A549 (cell line): Measurements from ENCODE around the gene ZNF48. TPM values are rescaled to one million over a fixed set of nuclear protein-coding genes. Genes with fewer than 3 reads are reported as not detected.
A peak's percentile ranks its signal among the peaks of the same experiment; 100 is the strongest.

Experiments used
- ATAC-seq, 2 experiments: fragments of 200-7000 bp in 1 of 2; fragments of >200 bp in 1 of 2; cut with Nextera tagmentation in 1 of 2; cut with Tn5 transposase in 1 of 2; 3 replicates each; pipeline versions ENCODE4 v1.8.0 to v1.9.1; 2018 to 2020; ENCODE audit warnings: mild to moderate bottlenecking in 1 of 2, moderate library complexity in 1 of 2
- CTCF ChIA-PET: fragments of 300-600 bp; sonication (Branson Sonifier 250); formaldehyde crosslinking; extraction: SDS; loops from one replicate; lab custom pipeline; 2021; ENCODE audit warnings: antibody characterized with exemption, inconsistent platforms; lab: Yijun Ruan, JAX
- POLR2A ChIA-PET: fragments of 350-600 bp; formaldehyde crosslinking; extraction: SDS; loops from one replicate; lab custom pipeline; 2021; ENCODE audit warnings: antibody characterized with exemption, inconsistent platforms; lab: Yijun Ruan, JAX
- DNase-seq, 2 experiments: peaks; one replicate each; pipeline versions ENCODE4 v3.0.0 to v3.0.0-alpha.2; 2011 to 2016; ENCODE audit warnings: low read depth in 1 of 2, low spot score in 1 of 2
- FAIRE-seq: peaks from 2 replicates; lab custom pipeline; 2011; peaks lifted over from hg19 to GRCh38; lab: Jason Lieb, UNC
- H3K27ac ChIP-seq, 2 experiments: fragments of >200 bp; sonication (Bioruptor Twin); formaldehyde crosslinking; 3 replicates each; pipeline ENCODE4 v1.5.1; 2016 to 2017
- H3K4me1 ChIP-seq: fragments of >200 bp; sonication (Bioruptor Twin); formaldehyde crosslinking; 3 replicates; pipeline ENCODE4 v1.6.1; 2016
- H3K4me2 ChIP-seq: fragments of >200 bp; sonication (Bioruptor Twin); formaldehyde crosslinking; 3 replicates; pipeline ENCODE4 v1.6.1; 2016
- H3K4me3 ChIP-seq: fragments of >200 bp; sonication (Bioruptor Twin); formaldehyde crosslinking; 3 replicates; pipeline ENCODE4 v1.5.1; 2016
- H3K9me3 ChIP-seq: fragments of >200 bp; sonication (Bioruptor Twin); formaldehyde crosslinking; 3 replicates; pipeline ENCODE4 v1.6.1; 2016
- CBX8 ChIP-seq: fragments of 200-600 bp; sonication (generic); IDR thresholded peaks from 2 replicates; pipeline ENCODE4 v1.6.1; 2016
- CHD2 ChIP-seq: fragments of 150-350 bp; IDR thresholded peaks from 2 replicates; pipeline ENCODE4 v1.6.1; 2014; ENCODE audit warnings: low read length; ENCODE audit not compliant: partially characterized antibody
- CHD4 ChIP-seq: fragments of 200-600 bp; sonication (generic); IDR thresholded peaks from 2 replicates; pipeline ENCODE4 v1.6.1; 2016; ENCODE audit warnings: antibody characterized with exemption, mild to moderate bottlenecking, borderline replicate concordance
- EHF ChIP-seq: fragments of 250-450 bp; sonication (Bioruptor Pico); IDR thresholded peaks from 2 replicates; pipeline ENCODE4 v1.5.0; 2020; ENCODE audit warnings: mild to moderate bottlenecking
- FOSL2 ChIP-seq, 2 experiments: fragments of 450-650 bp in 1 of 2; fragments of >200 bp in 1 of 2; sonication (Bioruptor Twin) in 1 of 2; formaldehyde crosslinking; IDR thresholded peaks; 2 replicates each; pipeline versions ENCODE4 v1.5.0 to v1.6.1; 2016 to 2020; ENCODE audit warnings: mild to moderate bottlenecking in 1 of 2, moderate library complexity in 1 of 2
- HEYL ChIP-seq: fragments of 250-450 bp; sonication (Bioruptor Pico); IDR thresholded peaks from 2 replicates; pipeline ENCODE4 v1.8.0; 2021; ENCODE audit warnings: mild to moderate bottlenecking, moderate library complexity
- HOXA7 ChIP-seq: fragments of 250-450 bp; sonication (Bioruptor Pico); IDR thresholded peaks from 2 replicates; pipeline ENCODE4 v1.5.0; 2020; ENCODE audit warnings: mild to moderate bottlenecking, moderate library complexity
- HOXB5 ChIP-seq: fragments of 250-450 bp; sonication (Bioruptor Pico); IDR thresholded peaks from 2 replicates; pipeline ENCODE4 v1.5.0; 2020; ENCODE audit warnings: mild to moderate bottlenecking, moderate library complexity
- JUN ChIP-seq, 2 experiments: fragments of >200 bp; sonication (Bioruptor Twin); formaldehyde crosslinking; IDR thresholded peaks; 2 replicates in 1 of 2; 3 replicates in 1 of 2; pipeline ENCODE4 v1.6.1; 2016 to 2017
- JUNB ChIP-seq: fragments of >200 bp; sonication (Bioruptor Twin); formaldehyde crosslinking; IDR thresholded peaks from 2 replicates; pipeline ENCODE4 v1.6.1; 2016
- KDM5A ChIP-seq: fragments of 200-600 bp; sonication (generic); IDR thresholded peaks from 2 replicates; pipeline ENCODE4 v1.6.1; 2016; ENCODE audit warnings: antibody characterized with exemption, mild to moderate bottlenecking
- MAZ ChIP-seq: fragments of 150-350 bp; IDR thresholded peaks from 2 replicates; pipeline ENCODE4 v1.6.1; 2014; ENCODE audit warnings: antibody characterized with exemption, low read depth, low read length, borderline replicate concordance
- NFE2L2 ChIP-seq: fragments of 150-350 bp; conservative IDR thresholded peaks from 2 replicates; pipeline ENCODE4 v1.6.1; 2014; ENCODE audit warnings: low read length
- NR3C1 ChIP-seq: fragments of >200 bp; sonication (Bioruptor Twin); formaldehyde crosslinking; IDR thresholded peaks from 3 replicates; pipeline ENCODE4 v1.6.1; 2017
- PHF8 ChIP-seq: fragments of 200-600 bp; sonication (generic); IDR thresholded peaks from 2 replicates; pipeline ENCODE4 v1.6.1; 2016; ENCODE audit warnings: low read depth, mild to moderate bottlenecking, antibody characterized with exemption, moderate library complexity, borderline replicate concordance
- RAD21 ChIP-seq, 2 experiments: fragments of >200 bp in 1 of 2; sonication (Bioruptor Twin) in 1 of 2; formaldehyde crosslinking in 1 of 2; IDR thresholded peaks in 1 of 2; conservative IDR thresholded peaks in 1 of 2; 2 replicates in 1 of 2; 3 replicates in 1 of 2; pipeline ENCODE4 v1.6.1; 2012 to 2018; ENCODE audit warnings: inconsistent platforms in 1 of 2
- RCOR1 ChIP-seq: fragments of 150-350 bp; IDR thresholded peaks from 2 replicates; pipeline ENCODE4 v1.6.1; 2014; ENCODE audit warnings: antibody characterized with exemption, low read length, low read depth
- TP53 ChIP-seq: fragments of 250-450 bp; sonication (Bioruptor Pico); IDR thresholded peaks from 2 replicates; pipeline ENCODE4 v1.5.0; 2021; ENCODE audit warnings: mild to moderate bottlenecking, moderate library complexity
- WGBS: methylation state at CpG from one replicate; pipeline ENCODE4 v1.1.6; 2017; ENCODE audit errors: missing lambda C conversion rate; 5-methylcytosine and 5-hydroxymethylcytosine counted together
- polyA plus RNA-seq, 4 experiments: library from polyadenylated mRNA; depleted of rRNA in 3 of 4; stranded (reverse); fragments of >200 nt; fragmentation: RNase III in 1 of 4; extraction: RNeasy Plus Mini Kit Qiagen cat#74134 plus additional on column Dnase treatment in 1 of 4; gene quantifications; 2 replicates in 3 of 4; 3 replicates in 1 of 4; pipeline ENCODE4 v1.2.3, GENCODE V29; 2011 to 2017
- TF ChIP-seq, protein P1 (sequence below): IDR thresholded peaks from 2 replicates; pipeline ENCODE4 v1.6.1; 2012; ENCODE audit warnings: low read depth, borderline replicate concordance
- TF ChIP-seq, protein P2 (sequence below): fragments of >200 bp; sonication (Bioruptor Twin); formaldehyde crosslinking; IDR thresholded peaks from 3 replicates; pipeline ENCODE4 v1.5.1; 2016
- TF ChIP-seq, protein P3 (sequence below): fragments of 450-650 bp; IDR thresholded peaks from 2 replicates; pipeline ENCODE4 v1.6.1; 2014; ENCODE audit warnings: antibody characterized with exemption
- TF ChIP-seq, protein P4 (sequence below): fragments of 200-600 bp; sonication (generic); IDR thresholded peaks from 2 replicates; pipeline ENCODE4 v1.6.1; 2016; ENCODE audit warnings: antibody characterized with exemption, mild to moderate bottlenecking, moderate library complexity
- TF ChIP-seq, protein P5 (sequence below): fragments of 150-350 bp; IDR thresholded peaks from 2 replicates; pipeline ENCODE4 v1.6.1; 2014; ENCODE audit warnings: low read depth, mild to moderate bottlenecking, low read length
- TF ChIP-seq, protein P6 (sequence below): IDR thresholded peaks from 2 replicates; pipeline ENCODE4 v1.6.1; 2012

ZNF48 gene
- polyA plus RNA-seq, 2 of the 4 experiments (the other 2 are of a cell fraction), result 9.3 to 10.4 TPM

DNA sequence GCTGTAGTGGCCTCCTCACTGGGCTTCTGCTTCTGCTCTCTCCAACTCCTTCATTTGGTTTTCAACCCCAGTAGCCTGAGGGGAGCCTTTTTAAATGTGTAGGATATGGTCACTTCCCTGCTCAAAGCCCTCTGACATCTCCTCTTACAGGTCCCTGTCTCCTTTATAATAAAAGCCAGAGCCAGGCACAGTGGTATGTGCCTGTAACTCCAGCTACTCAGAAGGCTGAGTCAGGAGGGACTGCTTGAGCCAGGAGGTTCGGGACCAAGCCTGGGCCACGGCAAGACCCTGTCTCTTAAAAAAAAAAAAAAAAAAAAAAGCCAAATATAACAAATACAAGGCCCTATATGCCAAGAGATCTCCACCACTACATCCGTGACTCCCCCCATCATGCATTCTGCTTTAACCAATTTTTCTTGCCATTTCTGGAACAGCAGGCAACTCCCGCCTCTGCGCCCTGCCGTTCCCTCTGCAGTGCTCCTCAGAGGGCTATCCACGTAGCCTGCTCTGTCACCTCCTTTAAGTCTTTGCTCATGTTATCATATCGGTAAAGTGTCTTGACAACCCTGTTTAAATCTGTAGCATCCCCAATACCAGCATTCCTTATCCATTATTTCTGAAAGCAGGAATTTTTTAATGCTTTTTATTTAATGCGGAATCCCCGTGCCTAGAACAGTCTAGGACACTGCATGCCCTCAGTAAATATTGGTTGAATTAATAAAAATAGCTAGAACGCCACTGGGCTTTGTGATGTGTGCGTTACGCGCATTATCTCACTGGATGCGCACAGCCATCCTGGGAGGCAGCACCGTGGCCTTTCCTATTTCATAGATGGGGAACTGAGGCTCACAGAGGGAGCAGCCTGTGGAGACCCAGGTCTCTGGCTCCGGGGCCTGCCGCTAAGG is 21.7 kb downstream of the ZNF48 start:
- Histone ChIP-seq H3K27ac (peak overlapping the region; percentile 89 to 91), H3K4me2 (peak overlapping the region; percentile 85), H3K9me3 (no peaks in the 10 kb centered on the region), H3K4me1 (peaks cover 21% of the 10 kb centered on the region; the same call in 2 of the 3 replicates), H3K4me3 (peak overlapping the region; percentile 66)
- ATAC-seq (peak in 1 of 2 experiments; percentile 30; a peak in 2 of 6 replicates), FAIRE-seq (no peak), DNase-seq (no peak)
- 69% methylated on average over 18 of the region's 18 CpGs for WGBS
- CTCF ChIA-PET, result interaction anchor here (0.9 to 5.3 kb wide), 8 partner anchors 7 to 33 kb away, joined by 3 to 68 read pairs (median 9); partner anchors contain the start of genes DCTPP1, ZNF48 and ZNF771
- TF ChIP-seq TP53 (no peak), NR3C1 (no peak), HOXB5 (CRISPR knock-in tag) (no peak), FOSL2 (IDR thresholded peaks at IDR 0.05) (no peak), FOSL2 (CRISPR knock-in tag; IDR thresholded peaks at IDR 0.05) (no peak), NFE2L2 (no peak), RCOR1 (no peak), EHF (CRISPR knock-in tag) (no peak), CHD4 (no peak), JUN (IDR thresholded peaks at IDR 0.05) (no peak), CHD2 (no peak), JUNB (no peak)
- TF ChIP-seq, protein P1, sequence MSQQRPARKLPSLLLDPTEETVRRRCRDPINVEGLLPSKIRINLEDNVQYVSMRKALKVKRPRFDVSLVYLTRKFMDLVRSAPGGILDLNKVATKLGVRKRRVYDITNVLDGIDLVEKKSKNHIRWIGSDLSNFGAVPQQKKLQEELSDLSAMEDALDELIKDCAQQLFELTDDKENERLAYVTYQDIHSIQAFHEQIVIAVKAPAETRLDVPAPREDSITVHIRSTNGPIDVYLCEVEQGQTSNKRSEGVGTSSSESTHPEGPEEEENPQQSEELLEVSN, result no peak
- TF ChIP-seq, protein P2, sequence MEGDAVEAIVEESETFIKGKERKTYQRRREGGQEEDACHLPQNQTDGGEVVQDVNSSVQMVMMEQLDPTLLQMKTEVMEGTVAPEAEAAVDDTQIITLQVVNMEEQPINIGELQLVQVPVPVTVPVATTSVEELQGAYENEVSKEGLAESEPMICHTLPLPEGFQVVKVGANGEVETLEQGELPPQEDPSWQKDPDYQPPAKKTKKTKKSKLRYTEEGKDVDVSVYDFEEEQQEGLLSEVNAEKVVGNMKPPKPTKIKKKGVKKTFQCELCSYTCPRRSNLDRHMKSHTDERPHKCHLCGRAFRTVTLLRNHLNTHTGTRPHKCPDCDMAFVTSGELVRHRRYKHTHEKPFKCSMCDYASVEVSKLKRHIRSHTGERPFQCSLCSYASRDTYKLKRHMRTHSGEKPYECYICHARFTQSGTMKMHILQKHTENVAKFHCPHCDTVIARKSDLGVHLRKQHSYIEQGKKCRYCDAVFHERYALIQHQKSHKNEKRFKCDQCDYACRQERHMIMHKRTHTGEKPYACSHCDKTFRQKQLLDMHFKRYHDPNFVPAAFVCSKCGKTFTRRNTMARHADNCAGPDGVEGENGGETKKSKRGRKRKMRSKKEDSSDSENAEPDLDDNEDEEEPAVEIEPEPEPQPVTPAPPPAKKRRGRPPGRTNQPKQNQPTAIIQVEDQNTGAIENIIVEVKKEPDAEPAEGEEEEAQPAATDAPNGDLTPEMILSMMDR, result no peak
- POLR2A ChIA-PET, result interaction anchor here (0.6 to 1.9 kb wide), 15 partner anchors 7 to 627 kb away, joined by 3 to 23 read pairs (median 4); partner anchors contain the start of genes ALDOA, CD2BP2, DCTPP1 and TBX6

DNA sequence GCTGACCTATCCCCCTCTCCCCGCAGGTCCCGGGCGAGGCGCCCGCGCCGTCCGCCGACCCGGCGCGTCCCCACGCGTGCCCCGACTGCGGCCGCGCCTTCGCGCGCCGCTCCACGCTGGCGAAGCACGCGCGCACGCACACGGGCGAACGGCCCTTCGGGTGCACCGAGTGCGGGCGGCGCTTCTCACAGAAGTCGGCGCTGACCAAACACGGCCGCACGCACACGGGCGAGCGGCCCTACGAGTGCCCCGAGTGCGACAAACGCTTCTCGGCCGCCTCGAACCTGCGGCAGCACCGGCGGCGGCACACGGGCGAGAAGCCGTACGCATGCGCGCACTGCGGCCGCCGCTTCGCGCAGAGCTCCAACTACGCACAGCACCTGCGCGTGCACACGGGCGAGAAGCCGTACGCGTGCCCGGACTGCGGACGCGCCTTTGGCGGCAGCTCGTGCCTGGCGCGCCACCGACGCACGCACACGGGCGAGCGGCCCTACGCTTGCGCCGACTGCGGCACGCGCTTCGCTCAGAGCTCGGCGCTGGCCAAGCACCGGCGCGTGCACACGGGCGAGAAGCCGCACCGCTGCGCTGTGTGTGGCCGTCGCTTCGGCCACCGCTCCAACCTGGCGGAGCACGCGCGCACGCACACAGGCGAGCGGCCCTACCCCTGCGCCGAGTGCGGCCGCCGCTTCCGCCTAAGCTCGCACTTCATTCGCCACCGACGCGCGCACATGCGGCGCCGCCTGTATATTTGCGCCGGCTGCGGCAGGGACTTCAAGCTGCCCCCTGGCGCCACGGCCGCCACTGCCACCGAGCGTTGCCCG is 22.5 kb downstream of the ZNF48 start:
- ATAC-seq (peak; percentile 90 to 94), DNase-seq (peak; percentile 80 to 98), FAIRE-seq (no peak)
- H3K4me2 ChIP-seq, result peak overlapping the region; percentile 85
- H3K9me3 ChIP-seq, result no peaks in the 10 kb centered on the region
- peak overlapping the region; percentile 66 for H3K4me3 ChIP-seq
- H3K27ac ChIP-seq, result peak overlapping the region; percentile 89 to 91
- peaks cover 20% of the 10 kb centered on the region; the same call in 2 of the 3 replicates for H3K4me1 ChIP-seq
- 0% methylated on average over 5 of the region's 140 CpGs for WGBS
- CTCF ChIA-PET, result interaction anchor here (0.9 to 5.3 kb wide), 13 partner anchors 8 to 325 kb away, joined by 3 to 68 read pairs (median 4); partner anchors contain the start of genes DCTPP1, ZNF48 and ZNF771
- POLR2A ChIA-PET, result interaction anchor here (0.6 to 1.9 kb wide), 19 partner anchors 8 to 628 kb away, joined by 3 to 23 read pairs (median 4); partner anchors contain the start of genes ALDOA, CD2BP2, DCTPP1 and TBX6
- no peak for TF ChIP-seq HOXA7
- TF ChIP-seq RAD21 (conservative IDR thresholded peaks at IDR 0.05 in 1 of 2, IDR thresholded peaks at IDR 0.05 in 1 of 2), result peak; percentile 8 to 26; a peak in 2 of 5 replicates
- TF ChIP-seq KDM5A, result no peak
- no peak for TF ChIP-seq CBX8
- no peak for TF ChIP-seq MAZ
- TF ChIP-seq EHF (CRISPR knock-in tag), result peak; percentile 74; the same call in 1 of the 2 replicates
- TF ChIP-seq, protein P3, sequence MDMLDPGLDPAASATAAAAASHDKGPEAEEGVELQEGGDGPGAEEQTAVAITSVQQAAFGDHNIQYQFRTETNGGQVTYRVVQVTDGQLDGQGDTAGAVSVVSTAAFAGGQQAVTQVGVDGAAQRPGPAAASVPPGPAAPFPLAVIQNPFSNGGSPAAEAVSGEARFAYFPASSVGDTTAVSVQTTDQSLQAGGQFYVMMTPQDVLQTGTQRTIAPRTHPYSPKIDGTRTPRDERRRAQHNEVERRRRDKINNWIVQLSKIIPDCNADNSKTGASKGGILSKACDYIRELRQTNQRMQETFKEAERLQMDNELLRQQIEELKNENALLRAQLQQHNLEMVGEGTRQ, result no peak
- TF ChIP-seq RCOR1, result no peak
- TF ChIP-seq, protein P4, sequence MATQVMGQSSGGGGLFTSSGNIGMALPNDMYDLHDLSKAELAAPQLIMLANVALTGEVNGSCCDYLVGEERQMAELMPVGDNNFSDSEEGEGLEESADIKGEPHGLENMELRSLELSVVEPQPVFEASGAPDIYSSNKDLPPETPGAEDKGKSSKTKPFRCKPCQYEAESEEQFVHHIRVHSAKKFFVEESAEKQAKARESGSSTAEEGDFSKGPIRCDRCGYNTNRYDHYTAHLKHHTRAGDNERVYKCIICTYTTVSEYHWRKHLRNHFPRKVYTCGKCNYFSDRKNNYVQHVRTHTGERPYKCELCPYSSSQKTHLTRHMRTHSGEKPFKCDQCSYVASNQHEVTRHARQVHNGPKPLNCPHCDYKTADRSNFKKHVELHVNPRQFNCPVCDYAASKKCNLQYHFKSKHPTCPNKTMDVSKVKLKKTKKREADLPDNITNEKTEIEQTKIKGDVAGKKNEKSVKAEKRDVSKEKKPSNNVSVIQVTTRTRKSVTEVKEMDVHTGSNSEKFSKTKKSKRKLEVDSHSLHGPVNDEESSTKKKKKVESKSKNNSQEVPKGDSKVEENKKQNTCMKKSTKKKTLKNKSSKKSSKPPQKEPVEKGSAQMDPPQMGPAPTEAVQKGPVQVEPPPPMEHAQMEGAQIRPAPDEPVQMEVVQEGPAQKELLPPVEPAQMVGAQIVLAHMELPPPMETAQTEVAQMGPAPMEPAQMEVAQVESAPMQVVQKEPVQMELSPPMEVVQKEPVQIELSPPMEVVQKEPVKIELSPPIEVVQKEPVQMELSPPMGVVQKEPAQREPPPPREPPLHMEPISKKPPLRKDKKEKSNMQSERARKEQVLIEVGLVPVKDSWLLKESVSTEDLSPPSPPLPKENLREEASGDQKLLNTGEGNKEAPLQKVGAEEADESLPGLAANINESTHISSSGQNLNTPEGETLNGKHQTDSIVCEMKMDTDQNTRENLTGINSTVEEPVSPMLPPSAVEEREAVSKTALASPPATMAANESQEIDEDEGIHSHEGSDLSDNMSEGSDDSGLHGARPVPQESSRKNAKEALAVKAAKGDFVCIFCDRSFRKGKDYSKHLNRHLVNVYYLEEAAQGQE, result no peak; the same call in 1 of the 2 replicates
- TF ChIP-seq, protein P5, sequence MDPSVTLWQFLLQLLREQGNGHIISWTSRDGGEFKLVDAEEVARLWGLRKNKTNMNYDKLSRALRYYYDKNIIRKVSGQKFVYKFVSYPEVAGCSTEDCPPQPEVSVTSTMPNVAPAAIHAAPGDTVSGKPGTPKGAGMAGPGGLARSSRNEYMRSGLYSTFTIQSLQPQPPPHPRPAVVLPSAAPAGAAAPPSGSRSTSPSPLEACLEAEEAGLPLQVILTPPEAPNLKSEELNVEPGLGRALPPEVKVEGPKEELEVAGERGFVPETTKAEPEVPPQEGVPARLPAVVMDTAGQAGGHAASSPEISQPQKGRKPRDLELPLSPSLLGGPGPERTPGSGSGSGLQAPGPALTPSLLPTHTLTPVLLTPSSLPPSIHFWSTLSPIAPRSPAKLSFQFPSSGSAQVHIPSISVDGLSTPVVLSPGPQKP, result no peak
- no peak for TF ChIP-seq PHF8
- TF ChIP-seq, protein P6, sequence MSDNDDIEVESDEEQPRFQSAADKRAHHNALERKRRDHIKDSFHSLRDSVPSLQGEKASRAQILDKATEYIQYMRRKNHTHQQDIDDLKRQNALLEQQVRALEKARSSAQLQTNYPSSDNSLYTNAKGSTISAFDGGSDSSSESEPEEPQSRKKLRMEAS, result peak; percentile 90
- no peak for TF ChIP-seq CHD2
- TF ChIP-seq HEYL (CRISPR knock-in tag), result no peak
